H9 (cell line): Measurements from ENCODE around the gene HMGXB4. TPM values are rescaled to one million over a fixed set of nuclear protein-coding genes. Genes with fewer than 3 reads are reported as not detected.
A peak's percentile ranks its signal among the peaks of the same experiment; 100 is the strongest.

ENCODE experiments used
- DNase-seq: peaks from one replicate; pipeline ENCODE4 v3.0.0-alpha.2; 2017
- H2AFZ ChIP-seq: one replicate; pipeline ENCODE4 v1.6.1; 2013; ENCODE audit warnings: mild to moderate bottlenecking, low read length, control low read depth, moderate library complexity
- H2AK5ac ChIP-seq: 2 replicates; pipeline ENCODE4 v1.6.1; 2013; ENCODE audit warnings: low read length, control low read depth, mixed read lengths; ENCODE audit not compliant: insufficient read length
- H2BK120ac ChIP-seq: one replicate; pipeline ENCODE4 v1.6.1; 2013; ENCODE audit warnings: low read depth, mild to moderate bottlenecking, low read length, control low read depth, inconsistent platforms; ENCODE audit not compliant: poor library complexity, severe bottlenecking
- H2BK12ac ChIP-seq: 2 replicates; pipeline ENCODE4 v1.6.1; 2013; ENCODE audit warnings: low read length, control low read depth, mixed read lengths, low read depth; ENCODE audit not compliant: insufficient read length
- H2BK15ac ChIP-seq: 2 replicates; pipeline ENCODE4 v1.6.1; 2013; ENCODE audit warnings: low read depth, low read length, control low read depth
- H2BK20ac ChIP-seq: one replicate; pipeline ENCODE4 v1.6.1; 2013; ENCODE audit warnings: low read depth, mild to moderate bottlenecking, low read length, control low read depth, inconsistent platforms; ENCODE audit not compliant: poor library complexity, severe bottlenecking
- H2BK5ac ChIP-seq: 2 replicates; pipeline ENCODE4 v1.6.1; 2013; ENCODE audit warnings: low read length, control low read depth, mixed read lengths; ENCODE audit not compliant: insufficient read length
- H3K14ac ChIP-seq: 2 replicates; pipeline ENCODE4 v1.6.1; 2013; ENCODE audit warnings: low read length, control low read depth; ENCODE audit not compliant: insufficient read depth
- H3K18ac ChIP-seq: 2 replicates; pipeline ENCODE4 v1.6.1; 2013; ENCODE audit warnings: low read depth, mild to moderate bottlenecking, mixed read lengths, low read length, control low read depth; ENCODE audit not compliant: insufficient read length
- H3K23ac ChIP-seq: 2 replicates; pipeline ENCODE4 v1.6.1; 2013; ENCODE audit warnings: low read length, control low read depth, mixed read lengths, low read depth; ENCODE audit not compliant: insufficient read length
- H3K23me2 ChIP-seq: 2 replicates; pipeline ENCODE4 v1.6.1; 2013; ENCODE audit warnings: low read depth, mild to moderate bottlenecking, mixed read lengths, low read length, control low read depth; ENCODE audit not compliant: insufficient read length, poor library complexity, severe bottlenecking
- H3K27ac ChIP-seq: 2 replicates; pipeline ENCODE4 v1.5.1; 2013; ENCODE audit warnings: low read length, control low read depth, mixed read lengths, low read depth; ENCODE audit not compliant: insufficient read length
- H3K27me3 ChIP-seq: 2 replicates; pipeline ENCODE4 v1.6.1; 2013; ENCODE audit warnings: low read length, control low read depth, inconsistent platforms; ENCODE audit not compliant: insufficient read depth
- H3K4ac ChIP-seq: 2 replicates; pipeline ENCODE4 v1.6.1; 2013; ENCODE audit warnings: low read depth, mild to moderate bottlenecking, control low read depth, inconsistent platforms, low read length, moderate library complexity
- H3K4me1 ChIP-seq: 2 replicates; pipeline ENCODE4 v1.6.1; 2013; ENCODE audit warnings: low read length, control low read depth, inconsistent platforms; ENCODE audit not compliant: insufficient read depth
- H3K4me2 ChIP-seq: 2 replicates; pipeline ENCODE4 v1.6.1; 2013; ENCODE audit warnings: low read length, control low read depth, mixed read lengths; ENCODE audit not compliant: insufficient read length, insufficient read depth
- H3K56ac ChIP-seq: 2 replicates; pipeline ENCODE4 v1.6.1; 2013; ENCODE audit warnings: low read depth, mild to moderate bottlenecking, mixed read lengths, low read length, control low read depth; ENCODE audit not compliant: insufficient read length
- H3K79me1 ChIP-seq: 2 replicates; pipeline ENCODE4 v1.6.1; 2013; ENCODE audit warnings: low read depth, mild to moderate bottlenecking, moderate library complexity, low read length, control low read depth, inconsistent platforms; ENCODE audit not compliant: insufficient read depth, poor library complexity, severe bottlenecking
- H3K79me2 ChIP-seq: 2 replicates; pipeline ENCODE4 v1.6.1; 2013; ENCODE audit warnings: low read length, control low read depth, inconsistent platforms; ENCODE audit not compliant: insufficient read depth
- H3K9ac ChIP-seq: 2 replicates; pipeline ENCODE4 v1.6.1; 2013; ENCODE audit warnings: low read length, control low read depth, mixed read lengths; ENCODE audit not compliant: insufficient read length; ENCODE audit errors: extremely low read depth
- H3K9me3 ChIP-seq: one replicate; pipeline ENCODE4 v1.6.1; 2013; ENCODE audit warnings: low read depth, low read length, inconsistent platforms; ENCODE audit not compliant: control insufficient read depth
- H3T11ph ChIP-seq: one replicate; pipeline ENCODE4 v1.6.1; 2013; ENCODE audit warnings: mild to moderate bottlenecking, low read length, control low read depth, inconsistent platforms
- H4K20me1 ChIP-seq: one replicate; pipeline ENCODE4 v1.6.1; 2013; ENCODE audit not compliant: control insufficient read depth, insufficient read length, insufficient read depth
- H4K5ac ChIP-seq: 2 replicates; pipeline ENCODE4 v1.6.1; 2013; ENCODE audit warnings: low read depth, mild to moderate bottlenecking, mixed read lengths, low read length, control low read depth; ENCODE audit not compliant: insufficient read length
- H4K8ac ChIP-seq: replicated peaks from 2 replicates; pipeline ENCODE4 v1.6.1; 2013; ENCODE audit warnings: low read length, control low read depth, mixed read lengths, low read depth; ENCODE audit not compliant: insufficient read length
- H4K91ac ChIP-seq: 2 replicates; pipeline ENCODE4 v1.6.1; 2013; ENCODE audit warnings: low read depth, mild to moderate bottlenecking, moderate library complexity, mixed read lengths, low read length, control low read depth; ENCODE audit not compliant: insufficient read length
- H3K27ac Mint-ChIP-seq, 3 experiments: 2 replicates in 2 of 3; 3 replicates in 1 of 3; pipeline ENCODE4 v1.8.0; 2020 to 2021; ENCODE audit warnings: mixed read lengths in 3 of 3, mild to moderate bottlenecking in 1 of 3, moderate library complexity in 1 of 3
- H3K27me3 Mint-ChIP-seq: 2 replicates; pipeline ENCODE4 v1.8.0; 2021; ENCODE audit warnings: low read depth, mild to moderate bottlenecking, moderate library complexity, mixed read lengths
- H3K36me3 Mint-ChIP-seq, 3 experiments: 2 replicates in 2 of 3; 3 replicates in 1 of 3; pipeline ENCODE4 v1.8.0; 2020 to 2021; ENCODE audit warnings: low read depth in 3 of 3, mixed read lengths in 3 of 3; ENCODE audit not compliant: insufficient read depth in 1 of 3
- H3K4me1 Mint-ChIP-seq, 2 experiments: 2 replicates each; pipeline ENCODE4 v1.8.0; 2020; ENCODE audit warnings: mixed read lengths in 2 of 2
- H3K4me3 Mint-ChIP-seq, 2 experiments: 2 replicates in 1 of 2; 3 replicates in 1 of 2; pipeline ENCODE4 v1.8.0; 2020 to 2021; ENCODE audit warnings: mild to moderate bottlenecking in 2 of 2, mixed read lengths in 2 of 2, moderate library complexity in 1 of 2
- H3K9me3 Mint-ChIP-seq, 2 experiments: 2 replicates in 1 of 2; 3 replicates in 1 of 2; pipeline ENCODE4 v1.8.0; 2020; ENCODE audit warnings: mild to moderate bottlenecking in 2 of 2, mixed read lengths in 2 of 2, moderate library complexity in 1 of 2
- CTCF ChIP-seq: fragments of 200-600 bp; sonication (generic); conservative IDR thresholded peaks from 3 replicates; pipeline ENCODE4 v1.8.0; 2021; ENCODE audit warnings: antibody characterized with exemption, mild to moderate bottlenecking
- WGBS: extraction: QIAGEN DNeasy Blood & Tissue Kit; methylation state at CpG from one replicate; pipeline ENCODE4 v1.1.7; 2013; ENCODE audit warnings: missing lambda C conversion rate, low lambda C conversion rate, mixed read lengths; ENCODE audit not compliant: insufficient read length; ENCODE audit errors: extremely low coverage; 5-methylcytosine and 5-hydroxymethylcytosine counted together
- total RNA-seq: library from RNA; stranded (reverse); gene quantifications from 2 replicates; pipeline ENCODE4 v1.2.1, GENCODE V29; 2021

The HMGXB4 gene
- total RNA-seq, 1 experiment from 2014 or later, result 33.5 TPM

GRCh38 chr22:35305525-35306070, 48.3 kb downstream of the HMGXB4 start:
- 0 out of 7 replicates have a peak overlapping the region, but pooled peaks of 1 of the 3 experiments have one; percentile 16 for H3K27ac Mint-ChIP-seq
- H3K23me2 ChIP-seq, result no peaks in the 10 kb centered on the region
- H3K4ac ChIP-seq, result no peak overlapping the region
- no peak overlapping the region for H2BK5ac ChIP-seq
- no peaks in the 10 kb centered on the region for H3K27me3 Mint-ChIP-seq
- H3K18ac ChIP-seq, result no peak overlapping the region
- H3K79me2 ChIP-seq, result no peaks in the 10 kb centered on the region
- no peak overlapping the region for H2BK20ac ChIP-seq
- WGBS, result no CpG with 5 or more reads among the region's 8 CpGs
- no peak overlapping the region for H3K9ac ChIP-seq
- no peak for DNase-seq
- no peak overlapping the region for H3K56ac ChIP-seq
- H3K27ac ChIP-seq, result no peak overlapping the region
- no peak overlapping the region for H4K5ac ChIP-seq
- H3K4me2 ChIP-seq, result no peak overlapping the region
- H3K27me3 ChIP-seq, result no peaks in the 10 kb centered on the region
- no peak overlapping the region for H2BK120ac ChIP-seq
- no peak overlapping the region for H4K8ac ChIP-seq
- TF ChIP-seq CTCF, result no peak
- peaks cover 3% of the 10 kb centered on the region for H4K20me1 ChIP-seq
- H3K9me3 ChIP-seq, result no peaks in the 10 kb centered on the region
- H2AK5ac ChIP-seq, result no peak overlapping the region
- H4K91ac ChIP-seq, result no peak overlapping the region
- no peak overlapping the region for H2BK12ac ChIP-seq
- H3K4me1 ChIP-seq, result no peaks in the 10 kb centered on the region
- no peak overlapping the region for H2AFZ ChIP-seq
- no peak overlapping the region for H3K4me3 Mint-ChIP-seq
- H3K4me1 Mint-ChIP-seq, result peaks cover 11 to 17% of the 10 kb centered on the region in 2 experiments
- no peaks in the 10 kb centered on the region for H3K36me3 Mint-ChIP-seq
- H3K79me1 ChIP-seq, result no peaks in the 10 kb centered on the region
- no peak overlapping the region for H3K14ac ChIP-seq
- H3K23ac ChIP-seq, result no peak overlapping the region
- no peaks in the 10 kb centered on the region for H3K9me3 Mint-ChIP-seq
- no peak overlapping the region for H2BK15ac ChIP-seq
- no peak overlapping the region for H3T11ph ChIP-seq
